Thyroid gland (tissue), 4 donors: ENCODE data around the gene TTR.

Experiments used
- CTCF ChIP-seq, 6 experiments: fragments of 200-600 bp in 3 of 6; fragments of 450-650 bp in 3 of 6; sonication (generic) in 3 of 6; IDR thresholded peaks; one replicate each; pipeline ENCODE4 v1.5.1; 2016 to 2019; ENCODE audit warnings: antibody characterized with exemption in 6 of 6, mild to moderate bottlenecking in 2 of 6, inconsistent platforms in 1 of 6, moderate library complexity in 1 of 6
- POLR2A ChIP-seq, 2 donors: fragments of 450-650 bp; IDR thresholded peaks; one replicate each; pipeline ENCODE4 v1.6.1; 2017; ENCODE audit warnings: antibody characterized with exemption in 2 of 2, mild to moderate bottlenecking in 2 of 2, moderate library complexity in 1 of 2

DNA sequence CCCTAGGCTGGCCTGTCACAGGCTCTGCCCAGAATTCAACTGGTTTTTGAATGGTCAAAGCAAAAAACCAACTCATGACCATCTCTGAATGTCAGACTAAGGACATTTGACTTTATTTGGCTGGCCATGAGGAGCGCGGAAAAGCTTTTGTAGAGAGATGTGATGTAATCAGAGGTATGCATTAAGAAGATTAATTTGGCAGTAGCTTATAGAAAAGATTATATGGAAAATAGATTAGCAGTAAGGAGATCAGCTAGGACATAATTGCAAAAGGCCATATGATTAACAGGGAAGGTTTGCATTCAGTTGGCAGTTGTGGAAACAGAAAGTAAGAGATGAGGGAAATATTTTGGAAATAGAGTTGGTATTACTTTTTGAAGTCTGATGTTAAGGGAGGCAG is 12.3 kb upstream of the TTR start:
- TF ChIP-seq POLR2A (IDR thresholded peaks at IDR 0.05) = no peak
- TF ChIP-seq CTCF (IDR thresholded peaks at IDR 0.05) = no peak
